Naive thymus-derived CD4-positive, alpha-beta T cell (primary cell): Measurements from ENCODE around the gene ITM2A. TPM values are rescaled to one million over a fixed set of nuclear protein-coding genes. Genes with fewer than 3 reads are reported as not detected.

Source experiments
- ATAC-seq: fragments of 150-1000 bp; cut with Tn5 transposase; 2 replicates; pipeline ENCODE4 v1.10.0; 2021; ENCODE audit warnings: mild to moderate bottlenecking, moderate library complexity
- CTCF ChIA-PET: fragments of 350-600 bp; sonication (Branson Sonifier 250); formaldehyde crosslinking; loops from one replicate; lab custom pipeline; 2021; ENCODE audit warnings: antibody characterized with exemption; lab: Charles Lee
- POLR2A ChIA-PET: fragments of 350-600 bp; sonication (Branson Sonifier 250); formaldehyde crosslinking; loops from one replicate; lab custom pipeline; 2021; ENCODE audit warnings: antibody characterized with exemption, inconsistent platforms; lab: Charles Lee
- DNase-seq, 9 donors: peaks; one replicate each; pipeline versions ENCODE4 v3.0.0 to v3.0.0-alpha.2; 2020 to 2022; ENCODE audit warnings: mixed read lengths in 1 of 9
- H3K27ac ChIP-seq: one replicate; pipeline ENCODE4 v1.7.0; 2013; ENCODE audit warnings: mild to moderate bottlenecking, low read depth, low read length, moderate library complexity
- H3K27me3 ChIP-seq, 2 donors: one replicate each; pipeline ENCODE4 v1.7.0; 2013; ENCODE audit warnings: low read length in 2 of 2, mild to moderate bottlenecking in 2 of 2, moderate library complexity in 2 of 2; ENCODE audit not compliant: control insufficient read depth in 2 of 2, insufficient read depth in 2 of 2
- H3K36me3 ChIP-seq, 3 experiments: 1 replicate in 2 of 3; 2 replicates in 1 of 3; pipeline ENCODE4 v1.7.0; 2013; ENCODE audit warnings: low read length in 3 of 3, mild to moderate bottlenecking in 3 of 3, moderate library complexity in 1 of 3; ENCODE audit not compliant: insufficient read depth in 3 of 3, control insufficient read depth in 2 of 3
- H3K4me1 ChIP-seq, 2 donors: one replicate each; pipeline ENCODE4 v1.7.0; 2013; ENCODE audit warnings: low read length in 2 of 2, mild to moderate bottlenecking in 2 of 2, moderate library complexity in 1 of 2; ENCODE audit not compliant: control insufficient read depth in 2 of 2, insufficient read depth in 2 of 2
- H3K4me3 ChIP-seq: 2 replicates; pipeline ENCODE4 v1.7.0; 2013; ENCODE audit warnings: mild to moderate bottlenecking, low read length
- H3K9me3 ChIP-seq, 3 experiments: 1 replicate in 2 of 3; 2 replicates in 1 of 3; pipeline ENCODE4 v1.7.0; 2013; ENCODE audit warnings: low read length in 3 of 3; ENCODE audit not compliant: control insufficient read depth in 2 of 3
- H3K27ac Mint-ChIP-seq, 9 donors: one replicate each; pipeline ENCODE4 v1.8.0; 2020 to 2022; ENCODE audit warnings: mixed read lengths in 9 of 9, mild to moderate bottlenecking in 8 of 9, moderate library complexity in 5 of 9, inconsistent platforms in 2 of 9
- H3K27me3 Mint-ChIP-seq, 5 donors: one replicate each; pipeline ENCODE4 v1.8.0; 2021 to 2022; ENCODE audit warnings: mixed read lengths in 5 of 5, mild to moderate bottlenecking in 1 of 5
- H3K36me3 Mint-ChIP-seq, 5 donors: one replicate each; pipeline ENCODE4 v1.8.0; 2020 to 2022; ENCODE audit warnings: mixed read lengths in 5 of 5, mild to moderate bottlenecking in 3 of 5, inconsistent platforms in 1 of 5
- H3K4me1 Mint-ChIP-seq, 7 donors: one replicate each; pipeline ENCODE4 v1.8.0; 2020 to 2022; ENCODE audit warnings: mixed read lengths in 7 of 7, mild to moderate bottlenecking in 3 of 7, inconsistent platforms in 1 of 7
- H3K4me3 Mint-ChIP-seq, 10 donors: one replicate each; pipeline ENCODE4 v1.8.0; 2020 to 2022; ENCODE audit warnings: mild to moderate bottlenecking in 10 of 10, mixed read lengths in 10 of 10, moderate library complexity in 6 of 10, inconsistent platforms in 2 of 10
- H3K9me3 Mint-ChIP-seq, 11 donors: one replicate each; pipeline ENCODE4 v1.8.0; 2020 to 2022; ENCODE audit warnings: mixed read lengths in 11 of 11, mild to moderate bottlenecking in 4 of 11, inconsistent platforms in 1 of 11, moderate library complexity in 1 of 11
- intact Hi-C, 2 donors: fragments of 100-400 bp; cut with micrococcal nuclease; formaldehyde crosslinking; loops; one replicate each; pipeline ENCODE4 v1.15.1; 2023
- polyA plus RNA-seq, 2 donors: library from polyadenylated mRNA; unstranded; fragments of 300-500 nt; fragmentation: Illumina TruSeq; gene quantifications; one replicate each; pipeline ENCODE4 v1.2.3, GENCODE V29; 2021
- total RNA-seq, 6 experiments: library from RNA in 5 of 6; stranded (reverse) in 5 of 6; gene quantifications; 1 replicate in 5 of 6; 2 replicates in 1 of 6; pipeline ENCODE4 v1.2.3 and lab custom pipeline; 2021 to 2026

The ITM2A gene
- total RNA-seq, result 100 to 1,000 TPM; 109 to 170 (median 154) TPM
- 100 to 1,000 TPM; 639 to 837 TPM for polyA plus RNA-seq
- 143 reads per million, percentile 89 among the genes with 10 or more reads in this experiment for total RNA-seq (lab: John Stamatoyannopoulos, UW)

DNA sequence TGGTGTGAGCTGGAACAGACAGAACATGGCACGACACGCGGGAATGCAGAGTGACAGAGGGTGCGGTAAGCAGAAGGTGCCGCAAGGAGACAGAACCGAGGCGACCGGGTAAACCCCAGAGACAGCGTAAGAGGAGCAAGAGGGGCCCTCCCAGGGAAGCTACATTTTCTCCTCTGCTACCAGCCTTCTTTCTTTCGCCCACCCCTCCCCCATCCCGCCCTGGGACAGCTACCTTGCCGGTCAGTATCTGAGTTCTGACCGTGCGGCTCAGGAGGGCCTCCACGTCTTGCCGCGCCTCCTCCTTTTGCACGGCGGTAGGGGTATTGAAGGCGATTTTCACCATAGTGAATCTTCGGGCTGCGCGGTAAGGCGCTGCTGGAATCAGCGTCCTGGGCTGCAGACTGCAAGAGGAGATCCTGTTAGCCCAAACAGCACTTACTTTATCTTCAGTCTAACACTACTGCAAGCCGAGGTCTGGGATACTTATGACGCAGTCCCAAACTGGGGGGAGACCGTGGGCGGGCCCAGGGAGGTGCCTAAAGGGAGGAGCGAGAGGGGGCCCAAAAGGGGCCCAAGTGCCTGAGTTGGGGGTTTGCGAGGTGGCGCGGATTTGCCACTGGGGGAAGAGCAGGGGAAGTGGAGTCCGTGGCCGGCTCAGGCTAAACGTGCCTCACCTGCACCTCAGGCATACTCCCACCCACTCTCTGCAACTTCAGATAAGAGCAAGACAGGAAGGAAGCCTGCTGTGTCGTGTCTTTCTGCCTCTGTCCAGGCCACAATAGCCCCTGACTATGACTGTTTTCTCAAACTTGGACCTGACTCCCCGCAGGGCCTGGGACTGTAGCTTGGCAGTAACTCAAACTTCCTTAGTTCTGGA lies at the start of gene ITM2A:
ITM2A (minus strand) TSS at position 462 of the 877 bp plus-strand sequence; CDS start at position 343, 119 bp downstream.
- ChIA-PET POLR2A (interaction anchor here (0.7 to 2.5 kb wide), 18 partner anchors 11 to 1263 kb away, joined by 3 to 15 read pairs (median 4); partner anchors contain the start of genes P2RY10 and PGK1), CTCF (interaction anchor here (1.3 kb wide), 1 partner anchor 80 kb away, joined by 3 read pairs; no protein-coding TSS in a partner anchor)
- peak within 1 kb of the TSS; percentile 89 for H3K27ac ChIP-seq
- H3K27me3 ChIP-seq, result no peaks in the 10 kb centered on the region
- no peaks in the 10 kb centered on the region for H3K9me3 Mint-ChIP-seq
- H3K4me1 ChIP-seq, result peaks cover 7 to 13% of the 10 kb centered on the region in 2 donors
- intact Hi-C loops, result loop anchor here (1.0 to 10.0 kb wide), 18 partner anchors 30 to 1472 kb away; partner anchors contain the start of genes COX7B (in 2 of the 2), MAGT1 (in 2 of the 2), P2RY10 (in 2 of the 2) and PGK1 (in 1 of the 2)
- peak within 1 kb of the TSS; percentile 93 for H3K4me3 ChIP-seq
- peaks cover 7 to 39% (median 31%) of the 10 kb centered on the region in 7 donors for H3K4me1 Mint-ChIP-seq
- no peaks in the 10 kb centered on the region for H3K27me3 Mint-ChIP-seq
- peak within 1 kb of the TSS; percentile 92 to 99 (median 98) for H3K27ac Mint-ChIP-seq
- DNase-seq (peak; percentile 31 to 75 (median 62)), ATAC-seq (peak; percentile 86)
- no peaks in the 10 kb centered on the region for H3K36me3 ChIP-seq
- H3K36me3 Mint-ChIP-seq, result peaks cover 0 to 15% (median 4%) of the 10 kb centered on the region in 5 donors
- H3K4me3 Mint-ChIP-seq, result peak within 1 kb of the TSS; percentile 89 to 99 (median 95)
- H3K9me3 ChIP-seq, result no peaks in the 10 kb centered on the region

DNA sequence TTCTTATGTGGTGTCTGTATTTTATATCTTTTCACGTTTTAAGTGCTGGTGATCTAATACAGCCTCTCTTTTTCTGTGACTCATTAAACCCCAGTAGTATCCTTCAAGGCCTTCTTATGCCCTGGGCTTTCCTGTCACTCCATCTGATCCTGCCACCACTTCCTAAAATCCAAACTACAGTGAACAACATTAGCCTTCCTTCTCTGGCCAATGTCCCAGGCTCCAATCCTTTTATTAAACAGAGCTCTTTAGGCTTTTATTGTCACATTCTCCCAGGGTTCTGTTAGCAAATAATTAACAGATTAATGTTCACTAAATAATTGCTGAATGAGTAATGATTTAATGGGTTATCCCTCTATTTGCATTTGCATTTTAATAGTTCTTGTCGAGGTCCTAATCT lies 47.9 kb upstream of the ITM2A start:
- CTCF ChIA-PET, result no interaction called here
- DNase-seq, result no peak
- POLR2A ChIA-PET, result interaction anchor here (0.5 kb wide), 1 partner anchor 37 kb away, joined by 3 read pairs; no protein-coding TSS in a partner anchor
- Histone ChIP-seq H3K4me3 (no peak overlapping the region), H3K36me3 (no peaks in the 10 kb centered on the region), H3K27me3 (no peaks in the 10 kb centered on the region), H3K27ac (no peak overlapping the region), H3K9me3 (no peaks in the 10 kb centered on the region), H3K4me1 (no peaks in the 10 kb centered on the region)
- Mint-ChIP-seq H3K4me3 (no peak overlapping the region), H3K36me3 (no peaks in the 10 kb centered on the region), H3K27me3 (no peaks in the 10 kb centered on the region), H3K9me3 (peaks cover 0 to 1% (median 0%) of the 10 kb centered on the region in 11 donors), H3K4me1 (peaks cover 4 to 25% (median 11%) of the 10 kb centered on the region in 7 donors), H3K27ac (no peak overlapping the region)
- intact Hi-C loops, result loop anchor here (10.0 kb wide), 2 partner anchors 530 to 1290 kb away; no protein-coding TSS in a partner anchor
- ATAC-seq, result no peak

DNA sequence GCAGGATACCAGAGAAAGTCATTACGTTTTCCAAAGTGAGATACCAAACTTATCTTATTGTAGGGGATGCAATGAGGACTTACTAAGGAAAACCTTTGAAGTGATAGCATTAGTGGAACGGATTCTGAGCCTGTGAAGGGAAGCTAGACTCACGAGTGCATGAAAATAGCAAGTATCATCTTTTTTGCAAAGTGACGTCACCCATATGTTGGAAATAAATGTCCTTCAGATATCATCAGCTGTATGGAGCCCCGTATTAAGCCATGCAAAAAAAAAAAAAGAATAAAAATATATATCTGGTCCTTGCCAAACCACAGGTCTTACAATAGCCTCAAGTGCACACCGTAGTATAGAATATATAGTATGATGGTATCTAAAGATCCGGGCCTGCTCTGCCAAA lies 46.8 kb upstream of the ITM2A start:
- ChIA-PET POLR2A (interaction anchor here (0.7 to 1.7 kb wide), 2 partner anchors 279 to 1300 kb away, joined by 3 to 5 read pairs; no protein-coding TSS in a partner anchor), CTCF (interaction anchor here (0.8 to 1.9 kb wide), 6 partner anchors 16 to 860 kb away, joined by 3 to 8 read pairs (median 4); no protein-coding TSS in a partner anchor)
- Histone ChIP-seq H3K9me3 (no peaks in the 10 kb centered on the region), H3K27me3 (no peaks in the 10 kb centered on the region), H3K27ac (no peak overlapping the region), H3K4me3 (no peak overlapping the region), H3K4me1 (peaks cover 0 to 2% of the 10 kb centered on the region in 2 donors), H3K36me3 (no peaks in the 10 kb centered on the region)
- H3K27ac Mint-ChIP-seq, result no peak overlapping the region
- H3K36me3 Mint-ChIP-seq, result no peaks in the 10 kb centered on the region
- no peak overlapping the region for H3K4me3 Mint-ChIP-seq
- intact Hi-C loops, result loop anchor here (1.0 to 10.0 kb wide), 12 partner anchors 47 to 1289 kb away; partner anchors contain the start of genes ITM2A (in 1 of the 2) and P2RY10 (in 1 of the 2)
- ATAC-seq, result no peak
- H3K4me1 Mint-ChIP-seq, result peaks cover 8 to 36% (median 20%) of the 10 kb centered on the region in 7 donors
- H3K27me3 Mint-ChIP-seq, result no peaks in the 10 kb centered on the region
- peaks cover 0 to 1% (median 0%) of the 10 kb centered on the region in 11 donors for H3K9me3 Mint-ChIP-seq
- DNase-seq, result no peak

DNA sequence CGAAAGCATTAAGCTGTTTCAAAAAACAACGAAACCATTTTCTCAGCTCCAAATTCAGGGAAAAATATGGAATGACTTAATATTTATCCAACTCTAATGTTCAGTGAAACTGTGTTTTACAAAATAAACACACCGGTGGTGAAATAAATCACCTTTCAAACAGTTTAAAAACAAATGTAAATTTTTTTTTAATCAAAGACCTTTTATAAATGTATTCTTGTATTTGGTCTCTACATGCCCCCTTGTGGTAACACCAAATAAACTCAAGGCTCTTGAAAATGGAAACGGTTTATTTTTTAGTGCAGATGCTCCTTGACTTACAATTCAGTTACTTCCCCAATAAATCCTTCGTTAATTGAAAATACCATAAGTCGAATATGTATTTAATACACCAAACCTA lies 45.8 kb upstream of the ITM2A start:
- no peaks in the 10 kb centered on the region for H3K36me3 ChIP-seq
- H3K9me3 Mint-ChIP-seq, result peaks cover 0 to 2% (median 0%) of the 10 kb centered on the region in 11 donors
- peaks cover 13 to 46% (median 27%) of the 10 kb centered on the region in 7 donors for H3K4me1 Mint-ChIP-seq
- POLR2A ChIA-PET, result interaction anchor here (0.7 to 3.0 kb wide), 7 partner anchors 46 to 857 kb away, joined by 3 to 15 read pairs (median 3); partner anchors contain the start of gene ITM2A
- H3K9me3 ChIP-seq, result no peaks in the 10 kb centered on the region
- ATAC-seq, result no peak
- H3K4me3 ChIP-seq, result peak overlapping the region; percentile 58
- H3K4me1 ChIP-seq, result peaks cover 0 to 3% of the 10 kb centered on the region in 2 donors
- peak in 7 of 9 donors; percentile 13 to 65 (median 39) for DNase-seq
- H3K36me3 Mint-ChIP-seq, result peaks cover 0 to under 1% (median 0%) of the 10 kb centered on the region in 5 donors
- H3K27me3 ChIP-seq, result no peaks in the 10 kb centered on the region
- peak overlapping the region; percentile 46 to 92 (median 68) for H3K27ac Mint-ChIP-seq
- peak overlapping the region; percentile 68 for H3K27ac ChIP-seq
- H3K27me3 Mint-ChIP-seq, result no peaks in the 10 kb centered on the region
- intact Hi-C loops, result loop anchor here (1.0 to 10.0 kb wide), 14 partner anchors 46 to 1288 kb away; partner anchors contain the start of genes ITM2A (in 2 of the 2) and P2RY10 (in 1 of the 2)
- CTCF ChIA-PET, result interaction anchor here (0.8 to 1.9 kb wide), 11 partner anchors 15 to 859 kb away, joined by 3 to 8 read pairs (median 4); no protein-coding TSS in a partner anchor
- peak overlapping the region; percentile 58 to 85 (median 82) for H3K4me3 Mint-ChIP-seq

DNA sequence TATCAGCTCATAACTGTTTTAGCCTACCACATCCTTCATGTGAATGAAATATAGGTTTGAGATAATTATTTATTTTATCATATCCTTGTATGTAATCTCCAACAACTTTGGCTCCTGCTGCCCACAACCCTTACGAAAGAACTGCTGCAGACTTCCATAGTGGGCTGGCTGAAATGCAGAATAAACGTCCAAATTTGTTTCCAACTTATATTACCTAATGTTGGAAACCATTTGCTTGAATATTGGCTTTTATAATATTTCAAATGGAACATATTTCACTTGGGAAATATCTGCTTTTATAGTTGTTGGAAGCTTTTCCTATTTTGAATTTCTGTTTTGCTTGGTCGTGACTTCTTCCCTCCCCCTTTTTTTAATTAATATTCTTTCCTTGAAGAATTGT lies 45.0 kb upstream of the ITM2A start:
- H3K27me3 ChIP-seq, result no peaks in the 10 kb centered on the region
- DNase-seq, result no peak
- no peaks in the 10 kb centered on the region for H3K9me3 ChIP-seq
- H3K4me3 ChIP-seq, result no peak overlapping the region
- Mint-ChIP-seq H3K9me3 (peaks cover 0 to 5% (median 0%) of the 10 kb centered on the region in 11 donors), H3K36me3 (peaks cover 0 to 4% (median 0%) of the 10 kb centered on the region in 5 donors), H3K27me3 (no peaks in the 10 kb centered on the region), H3K27ac (peak overlapping the region in 8 of 9 donors; percentile 6 to 83 (median 67)), H3K4me1 (peaks cover 19 to 53% (median 34%) of the 10 kb centered on the region in 7 donors), H3K4me3 (peak overlapping the region; percentile 58 to 85 (median 82))
- peaks cover 0 to 3% of the 10 kb centered on the region in 2 donors for H3K4me1 ChIP-seq
- H3K36me3 ChIP-seq, result no peaks in the 10 kb centered on the region
- ATAC-seq, result no peak
- ChIA-PET CTCF (interaction anchor here (1.0 to 1.9 kb wide), 10 partner anchors 47 to 858 kb away, joined by 3 to 6 read pairs (median 3); no protein-coding TSS in a partner anchor), POLR2A (interaction anchor here (0.7 to 3.0 kb wide), 5 partner anchors 45 to 856 kb away, joined by 3 to 15 read pairs (median 3); partner anchors contain the start of gene ITM2A)
- intact Hi-C loops, result loop anchor here (1.0 to 10.0 kb wide), 12 partner anchors 45 to 1287 kb away; partner anchors contain the start of genes ITM2A (in 1 of the 2) and P2RY10 (in 1 of the 2)
- peak overlapping the region; percentile 68 for H3K27ac ChIP-seq
